ENCODE measurements around the gene PRCC. TPM values are rescaled to one million over a fixed set of nuclear protein-coding genes. Genes with fewer than 3 reads are reported as not detected.

PRCC gene
- total RNA-seq, 2 donors from 2014 or later = 108 to 111 TPM

DNA sequence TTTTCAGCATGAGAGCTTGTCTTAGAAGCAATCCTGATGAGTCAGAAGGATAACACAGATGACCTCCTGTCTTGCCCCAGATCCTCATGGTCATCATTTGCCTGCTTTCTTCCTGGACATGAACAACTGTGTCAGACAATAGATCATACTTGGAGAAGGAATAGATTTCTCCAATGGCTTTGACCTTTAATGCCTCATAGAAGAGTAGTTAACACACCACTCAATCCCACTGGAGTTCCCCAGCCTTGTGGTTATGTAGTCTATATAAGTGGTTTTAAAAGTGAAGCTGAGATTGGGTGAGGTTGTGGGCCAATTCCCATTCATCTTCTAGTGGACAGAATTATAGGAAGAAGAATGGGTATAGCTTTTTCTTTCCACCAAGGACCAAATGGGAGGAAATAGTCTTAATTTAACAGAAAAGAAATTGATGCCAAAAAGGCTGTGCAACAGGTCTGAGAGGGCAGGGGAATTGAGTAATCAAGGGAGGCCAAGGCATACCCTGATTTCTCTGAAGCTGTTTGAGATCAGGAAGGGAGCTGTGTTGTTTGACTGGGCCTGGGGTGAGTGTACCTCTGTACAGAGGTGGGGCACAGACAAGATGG, 14.4 kb downstream of the PRCC start:
- H3K9me3 Mint-ChIP-seq = no peaks in the 10 kb centered on the region
- H3K27ac Mint-ChIP-seq = peak overlapping the region; percentile 1
- no peak for DNase-seq
- peaks cover 59% of the 10 kb centered on the region for H3K36me3 ChIP-seq (ENCODE audit: control insufficient read depth, insufficient read depth, low read length)
- peaks cover 11% of the 10 kb centered on the region for H3K4me1 Mint-ChIP-seq
- no peak overlapping the region for H3K4me3 ChIP-seq (ENCODE audit: low read length)
- no peaks in the 10 kb centered on the region for H3K4me1 ChIP-seq (ENCODE audit: control insufficient read depth, insufficient read depth, low read length)
- H3K9ac ChIP-seq (ENCODE audit: extremely low read depth, low read length, poor library complexity, severe bottlenecking) = no peak overlapping the region
- no peaks in the 10 kb centered on the region for H3K9me3 ChIP-seq (ENCODE audit: control insufficient read depth, low read length)
- H3K27me3 Mint-ChIP-seq (ENCODE audit: insufficient read depth) = no peaks in the 10 kb centered on the region
- no peaks in the 10 kb centered on the region for H3K27me3 ChIP-seq (ENCODE audit: control insufficient read depth, insufficient read depth, low read length, poor library complexity, severe bottlenecking)
- H3K4me3 Mint-ChIP-seq = no peak overlapping the region
- H3K36me3 Mint-ChIP-seq (ENCODE audit: low read depth) = peaks cover 49% of the 10 kb centered on the region
- no peak overlapping the region for H3K27ac ChIP-seq (ENCODE audit: low read depth, low read length)
- TF ChIP-seq, protein P1, sequence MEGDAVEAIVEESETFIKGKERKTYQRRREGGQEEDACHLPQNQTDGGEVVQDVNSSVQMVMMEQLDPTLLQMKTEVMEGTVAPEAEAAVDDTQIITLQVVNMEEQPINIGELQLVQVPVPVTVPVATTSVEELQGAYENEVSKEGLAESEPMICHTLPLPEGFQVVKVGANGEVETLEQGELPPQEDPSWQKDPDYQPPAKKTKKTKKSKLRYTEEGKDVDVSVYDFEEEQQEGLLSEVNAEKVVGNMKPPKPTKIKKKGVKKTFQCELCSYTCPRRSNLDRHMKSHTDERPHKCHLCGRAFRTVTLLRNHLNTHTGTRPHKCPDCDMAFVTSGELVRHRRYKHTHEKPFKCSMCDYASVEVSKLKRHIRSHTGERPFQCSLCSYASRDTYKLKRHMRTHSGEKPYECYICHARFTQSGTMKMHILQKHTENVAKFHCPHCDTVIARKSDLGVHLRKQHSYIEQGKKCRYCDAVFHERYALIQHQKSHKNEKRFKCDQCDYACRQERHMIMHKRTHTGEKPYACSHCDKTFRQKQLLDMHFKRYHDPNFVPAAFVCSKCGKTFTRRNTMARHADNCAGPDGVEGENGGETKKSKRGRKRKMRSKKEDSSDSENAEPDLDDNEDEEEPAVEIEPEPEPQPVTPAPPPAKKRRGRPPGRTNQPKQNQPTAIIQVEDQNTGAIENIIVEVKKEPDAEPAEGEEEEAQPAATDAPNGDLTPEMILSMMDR (conservative IDR thresholded peaks at IDR 0.05) = no peak

DNA sequence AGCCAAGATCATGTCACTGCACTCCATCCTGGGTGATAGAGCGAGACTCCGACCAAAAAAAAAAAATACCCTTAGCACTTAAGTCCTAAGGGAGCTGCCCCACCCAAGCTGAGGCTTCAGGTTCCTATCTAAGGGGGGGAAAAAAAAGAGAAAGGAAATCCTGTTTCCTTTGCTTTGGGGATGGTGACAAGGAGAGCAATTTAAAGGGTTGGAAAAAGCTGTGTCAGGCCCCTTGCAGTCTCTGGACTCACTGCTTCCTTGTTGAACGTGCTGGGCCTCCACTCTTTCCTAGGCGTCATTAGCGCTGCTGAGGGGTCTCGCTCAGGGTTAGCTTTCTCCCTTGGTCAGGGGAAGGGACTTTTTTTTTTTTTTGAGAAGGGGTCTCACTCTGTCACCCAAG, 18.1 kb downstream of the PRCC start:
- Histone ChIP-seq H3K27me3 (ENCODE audit: control insufficient read depth, insufficient read depth, low read length, poor library complexity, severe bottlenecking) (no peaks in the 10 kb centered on the region), H3K36me3 (ENCODE audit: control insufficient read depth, insufficient read depth, low read length) (peaks cover 75% of the 10 kb centered on the region), H3K9ac (ENCODE audit: extremely low read depth, low read length, poor library complexity, severe bottlenecking) (no peak overlapping the region), H3K27ac (ENCODE audit: low read depth, low read length) (no peak overlapping the region), H3K4me1 (ENCODE audit: control insufficient read depth, insufficient read depth, low read length) (no peaks in the 10 kb centered on the region), H3K9me3 (ENCODE audit: control insufficient read depth, low read length) (no peaks in the 10 kb centered on the region), H3K4me3 (ENCODE audit: low read length) (no peak overlapping the region)
- Mint-ChIP-seq H3K36me3 (ENCODE audit: low read depth) (peaks cover 70% of the 10 kb centered on the region), H3K4me1 (peaks cover 9% of the 10 kb centered on the region), H3K27me3 (ENCODE audit: insufficient read depth) (no peaks in the 10 kb centered on the region), H3K4me3 (no peak overlapping the region), H3K27ac (no peak overlapping the region), H3K9me3 (no peaks in the 10 kb centered on the region)
- 96 to 100% methylated on average over 1 to 6 of the region's 6 CpGs for WGBS, 2 experiments (ENCODE audit: insufficient coverage in 1 of 2, insufficient read length in 1 of 2)
- TF ChIP-seq, protein P1 (conservative IDR thresholded peaks at IDR 0.05) = no peak
- no peak for DNase-seq

DNA sequence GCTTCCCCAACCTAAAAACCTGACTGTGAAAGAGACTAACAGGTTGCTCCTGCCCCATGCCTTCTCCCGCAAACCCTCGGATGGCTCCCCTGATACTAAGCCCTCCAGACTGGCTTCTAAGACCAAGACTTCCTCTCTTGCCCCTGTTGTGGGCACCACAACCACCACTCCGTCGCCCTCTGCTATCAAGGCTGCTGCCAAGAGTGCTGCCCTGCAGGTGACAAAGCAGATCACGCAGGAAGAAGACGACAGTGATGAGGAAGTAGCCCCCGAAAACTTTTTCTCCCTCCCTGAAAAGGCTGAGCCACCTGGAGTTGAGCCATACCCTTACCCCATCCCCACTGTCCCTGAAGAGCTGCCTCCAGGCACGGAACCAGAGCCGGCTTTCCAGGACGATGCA, 19.3 kb downstream of the PRCC start:
- Mint-ChIP-seq H3K27me3 (ENCODE audit: insufficient read depth) (no peaks in the 10 kb centered on the region), H3K36me3 (ENCODE audit: low read depth) (peaks cover 72% of the 10 kb centered on the region), H3K9me3 (no peaks in the 10 kb centered on the region), H3K27ac (no peak overlapping the region), H3K4me3 (no peak overlapping the region), H3K4me1 (peaks cover 9% of the 10 kb centered on the region)
- H3K4me3 ChIP-seq (ENCODE audit: low read length) = no peak overlapping the region
- no peak for DNase-seq
- H3K27ac ChIP-seq (ENCODE audit: low read depth, low read length) = no peak overlapping the region
- H3K4me1 ChIP-seq (ENCODE audit: control insufficient read depth, insufficient read depth, low read length) = no peaks in the 10 kb centered on the region
- no peaks in the 10 kb centered on the region for H3K9me3 ChIP-seq (ENCODE audit: control insufficient read depth, low read length)
- H3K36me3 ChIP-seq (ENCODE audit: control insufficient read depth, insufficient read depth, low read length) = peaks cover 76% of the 10 kb centered on the region
- 92 to 98% methylated on average over 8 to 10 of the region's 10 CpGs for WGBS, 2 experiments (ENCODE audit: insufficient coverage in 1 of 2, insufficient read length in 1 of 2)
- H3K9ac ChIP-seq (ENCODE audit: extremely low read depth, low read length, poor library complexity, severe bottlenecking) = no peak overlapping the region
- TF ChIP-seq, protein P1 (conservative IDR thresholded peaks at IDR 0.05) = no peak
- H3K27me3 ChIP-seq (ENCODE audit: control insufficient read depth, insufficient read depth, low read length, poor library complexity, severe bottlenecking) = no peaks in the 10 kb centered on the region
